HG03103 (cell line): ENCODE data around the gene RTP5.
"Not testable (repeated sequence)": the region's sequence is repeated elsewhere in the genome, so short reads cannot be mapped to it uniquely, and the experiment has no call there.

Experiments used
- ATAC-seq: cut with Tn5 transposase; IDR thresholded peaks from one replicate; pipeline ENCODE4 v1.9.1; 2021; ENCODE audit warnings: low read depth; ENCODE audit not compliant: unreplicated experiment

Gene RTP5

GRCh38 chr2:241868661-241869081 is 858 bp upstream of the RTP5 start:
- no peak for ATAC-seq

GRCh38 chr2:241870081-241870541 is 582 bp downstream of the RTP5 start:
- no peak for ATAC-seq

GRCh38 chr2:241870611-241871537 is 1.3 kb downstream of the RTP5 start:
- no peak for ATAC-seq

- ATAC-seq, result no peak
Observed at GRCh38 chr2:241871538-241872312, 2.2 kb downstream of the RTP5 start.

- ATAC-seq, result no peak
Observed at GRCh38 chr2:241872313-241872642, 2.7 kb downstream of the RTP5 start.

- no peak for ATAC-seq
Observed at GRCh38 chr2:241873081-241873802, 3.7 kb downstream of the RTP5 start.

- ATAC-seq, result no peak
Observed at GRCh38 chr2:241873803-241874110, 4.2 kb downstream of the RTP5 start.

GRCh38 chr2:241874277-241874925 is 4.9 kb downstream of the RTP5 start:
- ATAC-seq, result no peak

GRCh38 chr2:241875754-241876527 is 6.4 kb downstream of the RTP5 start:
- not testable (repeated sequence) for ATAC-seq

- no peak for ATAC-seq
Observed at GRCh38 chr2:241876528-241877196, 7.1 kb downstream of the RTP5 start.

GRCh38 chr2:241877197-241877685 is 7.7 kb downstream of the RTP5 start:
- ATAC-seq, result no peak

- no peak for ATAC-seq
Observed at GRCh38 chr2:241877989-241878970, 8.8 kb downstream of the RTP5 start.

- ATAC-seq, result no peak
Observed at GRCh38 chr2:241879326-241879725, 9.8 kb downstream of the RTP5 start.

GRCh38 chr2:241880311-241881073 is 11.0 kb downstream of the RTP5 start:
- no peak for ATAC-seq

GRCh38 chr2:241882091-241882625 is 12.6 kb downstream of the RTP5 start:
- ATAC-seq, result peak; percentile 49

GRCh38 chr2:241884951-241885290 is 15.4 kb downstream of the RTP5 start:
- no peak for ATAC-seq

- no peak for ATAC-seq
Observed at GRCh38 chr2:241885291-241885945, 15.9 kb downstream of the RTP5 start.
